ENCODE data around the gene SFMBT1.
"Not testable (repeated sequence)": the region's sequence is repeated elsewhere in the genome, so short reads cannot be mapped to it uniquely, and the experiment has no call there.

The SFMBT1 gene

DNA sequence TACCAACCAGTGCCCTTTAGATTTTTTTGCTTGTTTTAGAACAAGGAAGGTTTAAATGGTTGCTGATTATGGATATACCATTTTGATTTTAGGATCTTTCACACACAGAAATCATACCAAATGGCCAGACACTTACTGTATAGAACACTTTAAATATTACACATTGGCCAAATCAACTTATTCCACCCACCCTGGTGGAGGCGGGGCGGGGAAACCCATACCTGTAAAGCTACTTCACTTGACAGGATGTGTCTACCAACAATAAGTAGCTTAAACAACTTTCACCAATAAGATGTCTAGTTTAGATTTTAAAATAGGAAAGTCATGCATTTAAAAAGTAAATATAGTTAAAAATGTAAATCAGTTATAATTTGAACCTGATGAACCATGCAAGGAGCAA, 17.0 kb upstream of the SFMBT1 start:
- DNase-seq (ENCODE audit: extremely low read depth, low read depth): no peak
- TF ChIP-seq, protein P1, sequence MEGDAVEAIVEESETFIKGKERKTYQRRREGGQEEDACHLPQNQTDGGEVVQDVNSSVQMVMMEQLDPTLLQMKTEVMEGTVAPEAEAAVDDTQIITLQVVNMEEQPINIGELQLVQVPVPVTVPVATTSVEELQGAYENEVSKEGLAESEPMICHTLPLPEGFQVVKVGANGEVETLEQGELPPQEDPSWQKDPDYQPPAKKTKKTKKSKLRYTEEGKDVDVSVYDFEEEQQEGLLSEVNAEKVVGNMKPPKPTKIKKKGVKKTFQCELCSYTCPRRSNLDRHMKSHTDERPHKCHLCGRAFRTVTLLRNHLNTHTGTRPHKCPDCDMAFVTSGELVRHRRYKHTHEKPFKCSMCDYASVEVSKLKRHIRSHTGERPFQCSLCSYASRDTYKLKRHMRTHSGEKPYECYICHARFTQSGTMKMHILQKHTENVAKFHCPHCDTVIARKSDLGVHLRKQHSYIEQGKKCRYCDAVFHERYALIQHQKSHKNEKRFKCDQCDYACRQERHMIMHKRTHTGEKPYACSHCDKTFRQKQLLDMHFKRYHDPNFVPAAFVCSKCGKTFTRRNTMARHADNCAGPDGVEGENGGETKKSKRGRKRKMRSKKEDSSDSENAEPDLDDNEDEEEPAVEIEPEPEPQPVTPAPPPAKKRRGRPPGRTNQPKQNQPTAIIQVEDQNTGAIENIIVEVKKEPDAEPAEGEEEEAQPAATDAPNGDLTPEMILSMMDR (IDR thresholded peaks at IDR 0.05; ENCODE audit: low read depth, low read length): no peak

DNA sequence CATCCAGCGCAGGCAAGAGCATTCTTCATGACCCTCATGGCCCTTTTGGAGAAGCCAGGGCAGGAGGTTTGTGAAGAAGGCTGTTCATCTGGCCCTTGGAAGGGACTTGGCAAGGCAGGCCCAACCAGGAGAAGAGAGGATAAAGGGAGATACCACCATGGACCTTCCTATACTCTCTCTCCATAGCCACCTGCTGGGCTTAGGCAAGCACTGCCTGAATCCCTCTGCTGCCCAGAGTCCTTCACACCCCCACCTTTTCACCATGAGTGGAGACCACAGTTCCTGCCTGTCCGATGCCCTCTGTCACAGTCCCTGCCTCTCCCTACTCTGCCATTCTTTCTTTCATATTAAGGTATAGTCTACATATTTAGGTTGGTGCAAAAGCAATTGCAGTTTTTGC, 10.6 kb upstream of the SFMBT1 start:
- TF ChIP-seq, protein P1 (IDR thresholded peaks at IDR 0.05; ENCODE audit: low read depth, low read length): peak; percentile 7
- no peak for DNase-seq (ENCODE audit: extremely low read depth, low read depth)

DNA sequence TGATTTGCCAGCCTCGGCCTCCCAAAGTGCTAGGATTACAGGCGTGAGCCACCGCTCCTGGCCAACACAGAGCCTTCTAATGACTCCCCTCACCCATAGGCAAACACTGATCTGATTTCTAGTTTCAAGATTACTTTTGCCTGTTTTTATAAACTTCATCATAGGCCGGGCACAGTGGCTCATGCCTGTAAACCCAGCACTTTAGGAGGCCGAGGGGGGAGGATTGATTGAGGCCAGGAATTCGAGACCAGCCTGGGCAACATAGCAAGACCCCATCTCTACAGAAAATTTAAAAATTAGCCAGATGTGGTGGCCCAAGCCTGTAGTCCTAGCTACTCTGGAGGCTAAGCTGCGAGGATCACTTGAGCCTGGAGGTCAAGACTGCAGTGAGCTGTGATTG, 8.4 kb upstream of the SFMBT1 start:
- DNase-seq (ENCODE audit: extremely low read depth, low read depth): not testable (repeated sequence)

DNA sequence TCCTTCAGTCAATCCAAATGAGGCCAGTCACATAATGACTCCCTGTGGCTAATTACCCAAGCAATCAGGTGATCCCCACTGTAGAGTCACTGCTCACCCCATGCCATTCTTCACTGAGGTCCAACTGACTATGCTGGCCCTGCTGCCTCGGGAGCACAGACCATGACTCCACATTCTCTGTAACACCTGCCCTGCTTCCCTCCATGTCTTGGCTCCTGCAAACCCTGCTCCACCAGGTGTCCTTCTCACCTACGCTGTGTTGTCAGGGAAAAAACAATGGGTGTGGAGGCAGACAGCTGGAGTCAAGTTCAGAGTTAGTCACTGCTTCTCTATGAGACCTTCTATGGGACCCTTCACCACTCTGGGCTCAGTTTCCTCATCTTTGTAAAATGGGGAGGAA, 6.1 kb upstream of the SFMBT1 start:
- TF ChIP-seq, protein P1 (IDR thresholded peaks at IDR 0.05; ENCODE audit: low read depth, low read length): no peak
- no peak for DNase-seq (ENCODE audit: extremely low read depth, low read depth)

DNA sequence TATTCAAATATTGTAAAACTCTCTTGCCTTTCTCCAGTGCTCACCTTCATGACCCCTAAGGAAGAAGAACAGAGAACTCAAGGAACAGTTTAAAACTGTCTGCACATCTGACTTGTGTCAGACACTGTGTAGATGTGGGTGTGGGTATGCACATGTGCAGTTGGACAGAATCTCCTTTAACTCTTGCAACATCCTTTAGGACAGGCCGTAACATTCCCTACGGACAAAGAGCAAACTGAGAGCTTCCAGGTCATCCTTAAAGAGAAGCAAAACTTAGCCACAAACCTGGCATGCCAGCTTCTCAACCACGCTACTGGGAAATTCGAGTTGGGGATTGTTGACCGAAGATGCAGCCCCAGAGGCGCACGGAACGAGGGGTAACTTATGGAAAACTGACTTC, 4.1 kb upstream of the SFMBT1 start:
- TF ChIP-seq, protein P1 (IDR thresholded peaks at IDR 0.05; ENCODE audit: low read depth, low read length): no peak
- DNase-seq (ENCODE audit: extremely low read depth, low read depth): no peak

DNA sequence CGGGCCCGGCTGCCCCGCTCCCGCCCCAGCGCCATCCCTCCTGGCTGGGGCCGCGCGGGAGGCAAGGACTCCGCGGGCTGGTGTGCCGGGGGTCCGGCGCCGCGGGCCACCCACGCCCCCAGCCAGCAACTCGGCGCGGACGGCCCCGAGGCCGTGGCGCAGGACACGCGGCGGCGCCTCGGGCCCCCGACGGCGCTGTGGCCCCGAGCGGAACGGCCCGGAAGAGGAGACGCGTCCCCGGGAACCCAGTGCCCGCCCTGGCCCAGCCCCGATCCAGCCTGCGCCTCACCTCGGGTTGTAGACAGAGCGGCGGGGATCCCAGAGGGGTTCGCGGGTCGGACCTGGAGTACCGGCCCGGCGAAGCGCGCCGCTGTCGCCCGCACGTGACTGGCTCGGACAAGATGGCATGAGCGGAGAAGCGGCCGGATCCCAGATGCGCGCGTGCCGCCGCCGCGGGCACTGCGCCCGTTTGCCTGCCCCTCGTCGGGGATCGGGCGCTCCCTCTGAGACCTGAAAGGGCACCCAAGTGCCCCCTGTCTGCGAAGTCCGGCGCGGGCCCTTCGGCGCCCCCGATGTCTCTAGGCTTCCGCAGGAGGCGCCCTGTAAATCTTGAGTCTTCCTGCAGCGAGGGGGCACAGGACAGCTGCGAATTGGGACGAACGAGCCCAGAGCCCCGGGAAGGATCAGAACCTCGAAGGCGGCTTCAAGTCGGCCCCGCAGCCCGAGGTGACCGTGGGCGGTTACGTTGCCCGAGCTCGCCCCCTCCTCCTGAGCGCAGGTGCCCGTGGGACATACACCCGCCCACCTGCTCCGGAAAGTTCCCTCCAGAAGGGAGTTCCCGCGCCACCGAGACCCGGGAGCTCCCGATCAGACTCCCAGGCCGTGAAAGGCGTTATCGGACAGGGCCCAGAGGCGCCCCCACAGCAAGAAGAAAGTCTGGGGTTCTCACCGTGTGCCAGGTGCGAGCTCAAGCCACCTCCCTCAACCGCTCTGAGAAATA, 598 bp upstream of the SFMBT1 start:
- TF ChIP-seq, protein P1 (IDR thresholded peaks at IDR 0.05; ENCODE audit: low read depth, low read length): peak; percentile 41
- no peak for DNase-seq (ENCODE audit: extremely low read depth, low read depth)

DNA sequence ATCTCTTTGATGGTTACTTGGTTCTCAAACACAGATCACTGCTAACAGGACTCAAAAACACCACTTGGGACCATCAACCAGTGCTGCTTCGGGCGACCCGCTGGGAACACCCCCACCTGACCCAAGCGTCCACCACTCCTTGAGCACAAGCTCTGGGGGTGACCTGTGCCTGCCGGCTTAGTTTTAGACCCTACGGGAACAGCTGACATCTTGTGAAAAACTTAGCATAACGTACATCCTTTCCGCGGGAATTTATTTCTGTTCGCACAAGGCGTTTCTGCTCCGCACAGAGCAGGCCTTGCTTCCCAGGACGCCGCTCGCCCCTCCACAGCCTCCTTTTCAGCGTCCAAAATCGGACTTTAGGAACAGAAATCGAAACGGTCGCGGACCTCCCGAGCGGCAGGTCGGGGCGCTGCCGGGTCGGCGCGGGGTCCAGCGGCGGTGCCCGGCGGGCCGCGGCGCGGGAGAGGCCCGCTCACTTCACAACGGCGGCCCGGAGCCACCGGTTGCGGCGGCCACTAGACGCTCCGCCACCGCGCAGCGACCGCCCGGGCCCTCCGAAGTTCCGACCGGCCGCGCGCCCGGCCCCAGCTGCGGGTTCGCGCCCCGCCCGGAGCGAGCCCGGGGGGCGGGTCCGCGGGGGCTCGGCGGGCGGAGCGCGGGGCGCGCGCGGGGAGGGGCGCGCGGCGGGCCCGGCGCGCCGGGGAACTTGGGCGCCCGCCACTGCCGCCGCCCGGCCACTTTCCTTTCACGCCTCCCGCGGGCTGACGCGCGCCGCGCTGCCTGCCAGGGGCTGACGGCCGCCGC, 959 bp downstream of the SFMBT1 start:
- DNase-seq (ENCODE audit: extremely low read depth, low read depth): peak; percentile 5
- TF ChIP-seq, protein P1 (IDR thresholded peaks at IDR 0.05; ENCODE audit: low read depth, low read length): no peak
